ENCODE results near the gene CAMKK2. TPM values are rescaled to one million over a fixed set of nuclear protein-coding genes. Genes with fewer than 3 reads are reported as not detected.

Gene CAMKK2
- total and polyA plus RNA-seq, 2 of the 13 experiments (the other 11 are each of a cell fraction or from before 2014, with no cell fraction given), result 18.8 to 20.0 TPM

DNA sequence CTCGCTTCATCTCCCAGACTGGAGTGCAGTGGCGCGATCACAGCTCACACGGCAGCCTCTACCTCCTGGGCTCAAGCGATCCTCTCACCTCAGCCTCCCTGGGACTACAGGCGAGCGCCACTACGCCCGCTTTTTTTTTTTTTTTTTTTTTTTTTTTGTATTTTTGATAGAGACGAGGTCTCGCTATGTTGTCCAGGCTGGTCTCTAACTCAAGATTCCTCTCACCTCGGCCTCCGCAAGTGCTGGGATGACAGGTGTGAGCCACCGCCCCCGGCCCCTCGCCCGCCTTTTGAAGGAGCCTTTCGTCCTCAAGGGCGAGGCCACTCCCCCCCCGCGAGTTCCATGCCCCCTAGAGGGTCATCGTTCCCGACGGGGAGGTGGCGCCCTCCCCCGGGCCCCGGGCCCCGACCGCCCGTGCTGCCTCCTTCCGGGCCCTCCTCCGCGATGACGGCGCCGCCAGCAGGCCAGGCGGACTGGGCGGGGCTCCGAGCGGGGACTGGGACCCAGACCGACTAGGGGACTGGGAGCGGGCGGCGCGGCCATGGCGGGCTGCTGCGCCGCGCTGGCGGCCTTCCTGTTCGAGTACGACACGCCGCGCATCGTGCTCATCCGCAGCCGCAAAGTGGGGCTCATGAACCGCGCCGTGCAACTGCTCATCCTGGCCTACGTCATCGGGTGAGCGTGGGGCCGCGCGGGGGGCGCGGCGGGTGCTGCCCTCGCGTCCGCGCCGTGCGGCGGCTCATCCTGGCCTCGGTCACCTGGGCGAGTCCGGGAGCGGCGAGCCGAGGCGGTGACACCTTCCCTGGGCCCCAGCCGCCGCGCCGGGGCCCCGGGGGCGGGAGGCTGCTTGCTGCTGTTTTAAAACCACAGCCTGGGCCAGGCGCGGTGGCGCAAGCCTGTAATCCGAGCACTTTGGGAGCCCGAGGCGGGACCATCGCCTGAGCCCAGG, 86.6 kb downstream of the CAMKK2 start, which contains the start of gene P2RX4 (continued):
- TF ChIP-seq ZFP36L1 (CRISPR knock-in tag; IDR thresholded peaks at IDR 0.05) (0 out of 2 replicates have a peak, but pooled peaks have one; percentile 79), MATR3 (CRISPR knock-in tag; IDR thresholded peaks at IDR 0.05) (no peak), ZNF263 (CRISPR knock-in tag; IDR thresholded peaks at IDR 0.05) (peak; percentile 37; the same call in 1 of the 2 replicates), SUZ12 (IDR thresholded peaks at IDR 0.05; ENCODE audit: low read depth, low read length) (no peak), ZNF253 (CRISPR knock-in tag; IDR thresholded peaks at IDR 0.05; ENCODE audit: borderline replicate concordance) (peak; percentile 74; the same call in 1 of the 2 replicates), KLF13 (CRISPR knock-in tag; IDR thresholded peaks at IDR 0.05) (no peak; the same call in 1 of the 2 replicates), PHF5A (CRISPR knock-in tag; IDR thresholded peaks at IDR 0.05; ENCODE audit: low read depth, unreplicated experiment) (no peak), ZNF660 (CRISPR knock-in tag; IDR thresholded peaks at IDR 0.05; ENCODE audit: borderline replicate concordance, low read depth) (no peak), ZSCAN22 (CRISPR knock-in tag; IDR thresholded peaks at IDR 0.05) (no peak; the same call in 1 of the 2 replicates), ZNF12 (CRISPR knock-in tag; IDR thresholded peaks at IDR 0.05) (peak; percentile 57; the same call in 1 of the 2 replicates), ZNF20 (CRISPR knock-in tag; IDR thresholded peaks at IDR 0.05) (no peak), MTF2 (CRISPR knock-in tag; IDR thresholded peaks at IDR 0.05; ENCODE audit: borderline replicate concordance) (no peak), FOXP1 (IDR thresholded peaks at IDR 0.05) (no peak), FOXP1 (CRISPR knock-in tag; IDR thresholded peaks at IDR 0.05) (no peak), ZNF136 (CRISPR knock-in tag; IDR thresholded peaks at IDR 0.05; ENCODE audit: low read depth) (no peak), SP5 (CRISPR knock-in tag; IDR thresholded peaks at IDR 0.05; ENCODE audit: borderline replicate concordance, low read depth) (peak; percentile 64; the same call in 1 of the 2 replicates), SRSF1 (optimal IDR thresholded peaks at IDR 0.05; ENCODE audit: low read depth, low read length) (no peak), ZNF292 (CRISPR knock-in tag; IDR thresholded peaks at IDR 0.05; ENCODE audit: borderline replicate concordance, low read depth) (no peak), ZNF230 (CRISPR knock-in tag; IDR thresholded peaks at IDR 0.05) (no peak), ZNF816 (CRISPR knock-in tag; IDR thresholded peaks at IDR 0.05; ENCODE audit: borderline replicate concordance) (no peak), TCF12 (IDR thresholded peaks at IDR 0.05) (no peak), TCF12 (CRISPR knock-in tag; IDR thresholded peaks at IDR 0.05) (peak; percentile 40; the same call in 1 of the 2 replicates), SIN3B (IDR thresholded peaks at IDR 0.05; ENCODE audit: low read length) (no peak), ZNF839 (CRISPR knock-in tag; IDR thresholded peaks at IDR 0.05; ENCODE audit: borderline replicate concordance) (0 out of 2 replicates have a peak, but pooled peaks have one; percentile 29)
- TF ChIP-seq, protein P1, sequence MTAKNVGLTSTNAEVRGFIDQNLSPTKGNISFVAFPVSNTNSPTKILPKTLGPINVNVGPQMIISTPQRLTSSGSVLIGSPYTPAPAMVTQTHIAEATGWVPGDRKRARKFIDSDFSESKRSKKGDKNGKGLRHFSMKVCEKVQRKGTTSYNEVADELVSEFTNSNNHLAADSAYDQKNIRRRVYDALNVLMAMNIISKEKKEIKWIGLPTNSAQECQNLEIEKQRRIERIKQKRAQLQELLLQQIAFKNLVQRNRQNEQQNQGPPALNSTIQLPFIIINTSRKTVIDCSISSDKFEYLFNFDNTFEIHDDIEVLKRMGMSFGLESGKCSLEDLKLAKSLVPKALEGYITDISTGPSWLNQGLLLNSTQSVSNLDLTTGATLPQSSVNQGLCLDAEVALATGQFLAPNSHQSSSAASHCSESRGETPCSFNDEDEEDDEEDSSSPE (CRISPR knock-in tag; IDR thresholded peaks at IDR 0.05), result peak; percentile 40
- TF ChIP-seq, protein P2, sequence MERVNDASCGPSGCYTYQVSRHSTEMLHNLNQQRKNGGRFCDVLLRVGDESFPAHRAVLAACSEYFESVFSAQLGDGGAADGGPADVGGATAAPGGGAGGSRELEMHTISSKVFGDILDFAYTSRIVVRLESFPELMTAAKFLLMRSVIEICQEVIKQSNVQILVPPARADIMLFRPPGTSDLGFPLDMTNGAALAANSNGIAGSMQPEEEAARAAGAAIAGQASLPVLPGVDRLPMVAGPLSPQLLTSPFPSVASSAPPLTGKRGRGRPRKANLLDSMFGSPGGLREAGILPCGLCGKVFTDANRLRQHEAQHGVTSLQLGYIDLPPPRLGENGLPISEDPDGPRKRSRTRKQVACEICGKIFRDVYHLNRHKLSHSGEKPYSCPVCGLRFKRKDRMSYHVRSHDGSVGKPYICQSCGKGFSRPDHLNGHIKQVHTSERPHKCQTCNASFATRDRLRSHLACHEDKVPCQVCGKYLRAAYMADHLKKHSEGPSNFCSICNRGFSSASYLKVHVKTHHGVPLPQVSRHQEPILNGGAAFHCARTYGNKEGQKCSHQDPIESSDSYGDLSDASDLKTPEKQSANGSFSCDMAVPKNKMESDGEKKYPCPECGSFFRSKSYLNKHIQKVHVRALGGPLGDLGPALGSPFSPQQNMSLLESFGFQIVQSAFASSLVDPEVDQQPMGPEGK (CRISPR knock-in tag; IDR thresholded peaks at IDR 0.05), result peak; percentile 92
